Uterus (tissue), 4 donors: ENCODE measurements around the gene ANO7. TPM values are rescaled to one million over a fixed set of nuclear protein-coding genes. Genes with fewer than 3 reads are reported as not detected.

Source experiments
- DNase-seq, 2 donors: peaks; one replicate each; pipeline ENCODE4 v3.0.0-alpha.2; 2019 to 2020
- H3K27ac ChIP-seq, 2 donors: fragments of 200-600 bp; sonication (generic); 1 replicate in 1 of 2; 2 replicates in 1 of 2; pipeline ENCODE4 v1.5.1; 2016 to 2018
- H3K27me3 ChIP-seq, 2 donors: fragments of 200-600 bp; sonication (generic); one replicate each; pipeline ENCODE4 v1.5.1; 2018 to 2019; ENCODE audit warnings: control low read depth in 1 of 2
- H3K36me3 ChIP-seq, 2 donors: fragments of 200-600 bp; sonication (generic); one replicate each; pipeline ENCODE4 v1.5.1; 2019; ENCODE audit warnings: control low read depth in 1 of 2
- H3K4me1 ChIP-seq, 2 donors: fragments of 200-600 bp; sonication (generic); one replicate each; pipeline ENCODE4 v1.5.1; 2018 to 2019; ENCODE audit warnings: control low read depth in 1 of 2
- H3K4me3 ChIP-seq, 2 donors: fragments of 200-600 bp; sonication (generic); 1 replicate in 1 of 2; 2 replicates in 1 of 2; pipeline ENCODE4 v1.5.1; 2018 to 2019; ENCODE audit warnings: mild to moderate bottlenecking in 1 of 2
- H3K9me3 ChIP-seq, 2 donors: fragments of 200-600 bp; sonication (generic); one replicate each; pipeline ENCODE4 v1.5.1; 2019; ENCODE audit warnings: control low read depth in 1 of 2
- POLR2A ChIP-seq, 2 donors: fragments of 450-650 bp; IDR thresholded peaks; one replicate each; pipeline ENCODE4 v1.6.1; 2016; ENCODE audit warnings: antibody characterized with exemption in 2 of 2, mild to moderate bottlenecking in 1 of 2, moderate library complexity in 1 of 2
- intact Hi-C: fragments of 100-400 bp; cut with DNase I; formaldehyde crosslinking; loops from one replicate; pipeline ENCODE4 v1.15.1; 2023; ENCODE audit warnings: low total_unique reads
- total RNA-seq, 4 donors: library from RNA; depleted of rRNA in 3 of 4; stranded (reverse); fragments of >200 nt in 3 of 4; gene quantifications; one replicate each; pipeline versions ENCODE4 v1.1.0 to v1.2.4, GENCODE V29; 2014 to 2023
- TF ChIP-seq, protein P1 (sequence below), 4 experiments: fragments of 200-600 bp in 2 of 4; fragments of 450-650 bp in 2 of 4; sonication (generic) in 2 of 4; IDR thresholded peaks; one replicate each; pipeline ENCODE4 v1.5.1; 2016 to 2019; ENCODE audit warnings: antibody characterized with exemption in 4 of 4, mild to moderate bottlenecking in 2 of 4, moderate library complexity in 1 of 4
- donor health status: DM: yes; HTN: yes; CAD: no.

Gene ANO7
- total RNA-seq, 4 donors from 2014 or later = under 0.01 to 3.8 (median 0.21) TPM; not detected in 1

DNA sequence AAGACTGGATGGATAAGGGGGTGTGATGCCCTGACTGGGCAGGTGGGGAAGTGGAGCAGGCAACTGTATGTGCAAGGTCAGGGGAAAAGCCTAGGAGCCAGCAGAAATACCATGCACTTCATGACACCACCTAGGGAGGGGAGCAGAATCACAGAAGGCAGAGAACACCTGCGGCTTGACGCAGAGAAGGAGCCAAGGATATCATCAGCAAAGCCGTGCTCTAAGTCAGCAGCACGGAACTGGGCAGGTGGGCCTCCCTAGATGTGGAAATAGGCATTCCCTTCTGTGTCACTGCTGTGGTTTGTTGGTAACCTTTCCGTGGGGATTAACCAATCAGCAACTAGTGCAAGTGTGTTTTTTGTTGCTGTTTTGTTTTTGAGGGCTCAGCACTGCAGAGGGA, 85.7 kb downstream of the ANO7 start:
- Histone ChIP-seq H3K27ac (no peak overlapping the region), H3K9me3 (no peaks in the 10 kb centered on the region), H3K27me3 (no peaks in the 10 kb centered on the region), H3K36me3 (no peaks in the 10 kb centered on the region), H3K4me3 (no peak overlapping the region), H3K4me1 (peaks cover 4 to 12% of the 10 kb centered on the region in 2 donors)
- TF ChIP-seq POLR2A (IDR thresholded peaks at IDR 0.05) = no peak
- TF ChIP-seq, protein P1, sequence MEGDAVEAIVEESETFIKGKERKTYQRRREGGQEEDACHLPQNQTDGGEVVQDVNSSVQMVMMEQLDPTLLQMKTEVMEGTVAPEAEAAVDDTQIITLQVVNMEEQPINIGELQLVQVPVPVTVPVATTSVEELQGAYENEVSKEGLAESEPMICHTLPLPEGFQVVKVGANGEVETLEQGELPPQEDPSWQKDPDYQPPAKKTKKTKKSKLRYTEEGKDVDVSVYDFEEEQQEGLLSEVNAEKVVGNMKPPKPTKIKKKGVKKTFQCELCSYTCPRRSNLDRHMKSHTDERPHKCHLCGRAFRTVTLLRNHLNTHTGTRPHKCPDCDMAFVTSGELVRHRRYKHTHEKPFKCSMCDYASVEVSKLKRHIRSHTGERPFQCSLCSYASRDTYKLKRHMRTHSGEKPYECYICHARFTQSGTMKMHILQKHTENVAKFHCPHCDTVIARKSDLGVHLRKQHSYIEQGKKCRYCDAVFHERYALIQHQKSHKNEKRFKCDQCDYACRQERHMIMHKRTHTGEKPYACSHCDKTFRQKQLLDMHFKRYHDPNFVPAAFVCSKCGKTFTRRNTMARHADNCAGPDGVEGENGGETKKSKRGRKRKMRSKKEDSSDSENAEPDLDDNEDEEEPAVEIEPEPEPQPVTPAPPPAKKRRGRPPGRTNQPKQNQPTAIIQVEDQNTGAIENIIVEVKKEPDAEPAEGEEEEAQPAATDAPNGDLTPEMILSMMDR (IDR thresholded peaks at IDR 0.05) = no peak
- DNase-seq = no peak
- intact Hi-C loops = loop anchor here (5.0 kb wide), 1 partner anchor 83 kb away; the partner anchor contains the start of gene FARP2

Other genes starting within 250 kb of the ANO7 start
- 10 to 100 TPM; 18.5 to 87.1 (median 21.9) TPM for gene SNED1, start 190.1 kb upstream of the ANO7 start, total RNA-seq
- 100 to 1,000 TPM in 1 of 4 donors, 10 to 100 TPM in 3; 21.5 to 108 (median 41.3) TPM for gene MTERF4, start 86.4 kb upstream of the ANO7 start, total RNA-seq
- 10 to 100 TPM in 3 of 4 donors, 1 to 10 TPM in 1; 7.4 to 16.0 (median 13.3) TPM for gene PASK, start 39.2 kb upstream of the ANO7 start, total RNA-seq
- gene PPP1R7, start 38.2 kb upstream of the ANO7 start, total RNA-seq = 10 to 100 TPM in 3 of 4 donors, 1 to 10 TPM in 1; 8.5 to 43.6 (median 30.0) TPM
- 1,000 to 10,000 TPM in 1 of 4 donors, 100 to 1,000 TPM in 3; 226 to 1,465 (median 466) TPM for gene HDLBP, start 127.0 kb downstream of the ANO7 start, total RNA-seq
- 100 to 1,000 TPM; 135 to 631 (median 268) TPM for gene SEPTIN2, start 127.2 kb downstream of the ANO7 start, total RNA-seq
- 10 to 100 TPM; 20.0 to 92.0 (median 40.6) TPM for gene FARP2, start 167.6 kb downstream of the ANO7 start, total RNA-seq